Astrocyte (in vitro differentiated cells and primary cell): ENCODE measurements around the gene KLF7.

Experiments used
- EZH2 ChIP-seq: IDR thresholded peaks from 2 replicates; pipeline ENCODE4 v1.6.1; 2012; ENCODE audit warnings: mild to moderate bottlenecking, low read length, inconsistent platforms; ENCODE audit not compliant: insufficient read depth
- TF ChIP-seq, protein P1 (sequence below): IDR thresholded peaks from 2 replicates; pipeline ENCODE4 v1.5.1; 2011; ENCODE audit warnings: low read depth, mild to moderate bottlenecking, inconsistent platforms, low read length, moderate library complexity; ENCODE audit not compliant: insufficient read depth

DNA sequence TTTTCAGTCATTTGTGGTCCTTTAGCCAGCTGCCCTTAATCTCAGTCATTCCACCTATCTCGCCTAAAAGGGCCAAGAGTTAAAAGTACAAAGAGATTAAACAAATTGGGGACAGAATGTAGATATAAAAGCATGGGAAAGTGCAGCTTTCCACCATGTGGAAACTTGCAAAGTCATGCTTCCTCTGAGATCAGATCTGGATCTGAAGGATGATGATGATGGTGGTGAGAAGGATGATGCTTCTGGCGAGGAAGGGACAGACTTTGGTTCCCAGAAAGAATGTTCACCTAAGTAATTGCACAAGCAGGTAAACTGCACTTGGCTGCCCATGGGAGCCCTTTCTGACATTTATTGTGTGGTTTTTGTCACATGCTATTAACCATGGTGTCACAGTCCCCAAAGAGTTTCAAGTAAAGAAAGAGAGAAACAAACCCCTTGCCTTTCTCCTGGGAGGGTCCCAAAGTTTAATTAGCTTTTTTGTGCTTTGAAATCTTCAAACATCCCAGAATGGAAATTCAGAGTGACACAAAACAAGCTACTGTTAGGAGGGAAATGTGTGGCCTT, 34.7 kb downstream of the KLF7 start:
- TF ChIP-seq, protein P1, sequence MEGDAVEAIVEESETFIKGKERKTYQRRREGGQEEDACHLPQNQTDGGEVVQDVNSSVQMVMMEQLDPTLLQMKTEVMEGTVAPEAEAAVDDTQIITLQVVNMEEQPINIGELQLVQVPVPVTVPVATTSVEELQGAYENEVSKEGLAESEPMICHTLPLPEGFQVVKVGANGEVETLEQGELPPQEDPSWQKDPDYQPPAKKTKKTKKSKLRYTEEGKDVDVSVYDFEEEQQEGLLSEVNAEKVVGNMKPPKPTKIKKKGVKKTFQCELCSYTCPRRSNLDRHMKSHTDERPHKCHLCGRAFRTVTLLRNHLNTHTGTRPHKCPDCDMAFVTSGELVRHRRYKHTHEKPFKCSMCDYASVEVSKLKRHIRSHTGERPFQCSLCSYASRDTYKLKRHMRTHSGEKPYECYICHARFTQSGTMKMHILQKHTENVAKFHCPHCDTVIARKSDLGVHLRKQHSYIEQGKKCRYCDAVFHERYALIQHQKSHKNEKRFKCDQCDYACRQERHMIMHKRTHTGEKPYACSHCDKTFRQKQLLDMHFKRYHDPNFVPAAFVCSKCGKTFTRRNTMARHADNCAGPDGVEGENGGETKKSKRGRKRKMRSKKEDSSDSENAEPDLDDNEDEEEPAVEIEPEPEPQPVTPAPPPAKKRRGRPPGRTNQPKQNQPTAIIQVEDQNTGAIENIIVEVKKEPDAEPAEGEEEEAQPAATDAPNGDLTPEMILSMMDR, result no peak
- no peak for TF ChIP-seq EZH2
